Measurements from ENCODE around the gene PPP1R7.

Gene PPP1R7

GRCh38 chr2:241214766-241215165 lies 64.5 kb downstream of the PPP1R7 start:
- no peak for DNase-seq (ENCODE audit: low spot score)

DNA sequence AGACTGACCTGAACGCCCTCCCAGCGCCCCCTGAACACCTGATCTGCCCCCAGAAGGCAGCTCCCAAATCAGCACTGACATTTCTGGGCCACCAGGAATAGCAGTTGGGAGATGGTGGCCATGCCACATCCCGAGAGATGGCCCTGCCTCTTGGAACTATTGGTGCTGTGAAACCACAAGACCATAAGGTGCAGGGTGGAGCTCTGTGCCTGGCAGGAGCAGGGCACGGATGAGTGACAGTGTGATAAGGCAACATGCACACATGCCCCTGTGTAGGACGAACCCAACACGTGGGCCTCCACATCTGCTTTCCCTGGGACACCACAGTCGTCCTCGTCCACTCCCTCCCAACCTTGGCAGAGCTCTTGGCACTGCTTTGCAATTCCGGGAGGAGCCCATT lies 65.2 kb downstream of the PPP1R7 start:
- DNase-seq (ENCODE audit: low spot score): no peak

GRCh38 chr2:241216211-241216761 lies 66.0 kb downstream of the PPP1R7 start:
- no peak for DNase-seq (ENCODE audit: low spot score)

DNA sequence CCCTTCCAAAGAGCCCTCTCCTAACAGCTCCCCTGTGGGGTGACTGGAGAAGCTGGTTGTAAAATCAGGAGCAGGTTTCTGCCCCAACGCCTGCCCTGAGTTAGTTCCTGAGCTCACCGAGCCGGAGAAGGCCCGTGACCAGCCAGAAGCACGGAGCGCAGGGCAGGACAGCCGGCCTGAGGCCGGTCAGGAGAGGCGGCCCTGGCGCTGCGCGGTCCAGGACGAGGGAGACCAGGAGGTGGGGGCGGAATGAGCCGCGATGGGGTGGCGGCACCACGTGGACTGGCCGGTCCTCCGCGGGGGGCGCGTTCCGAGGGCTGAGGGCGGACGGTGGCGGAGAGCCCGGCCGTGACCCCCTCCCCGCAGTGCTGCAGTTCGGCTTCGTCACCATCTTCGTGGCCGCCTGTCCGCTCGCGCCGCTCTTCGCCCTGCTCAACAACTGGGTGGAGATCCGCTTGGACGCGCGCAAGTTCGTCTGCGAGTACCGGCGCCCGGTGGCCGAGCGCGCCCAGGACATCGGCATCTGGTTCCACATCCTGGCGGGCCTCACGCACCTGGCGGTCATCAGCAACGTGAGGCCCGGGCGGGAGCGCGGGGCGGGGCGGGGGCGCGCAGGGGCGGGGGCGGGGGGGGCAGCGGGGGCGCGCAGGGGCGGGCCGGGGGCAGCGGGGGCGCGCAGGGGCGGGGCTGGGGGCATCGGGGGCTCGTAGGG lies 67.2 kb downstream of the PPP1R7 start:
- no peak for DNase-seq (ENCODE audit: low spot score)

GRCh38 chr2:241218131-241219029 lies 68.1 kb downstream of the PPP1R7 start:
- no peak for DNase-seq (ENCODE audit: low spot score)

DNA sequence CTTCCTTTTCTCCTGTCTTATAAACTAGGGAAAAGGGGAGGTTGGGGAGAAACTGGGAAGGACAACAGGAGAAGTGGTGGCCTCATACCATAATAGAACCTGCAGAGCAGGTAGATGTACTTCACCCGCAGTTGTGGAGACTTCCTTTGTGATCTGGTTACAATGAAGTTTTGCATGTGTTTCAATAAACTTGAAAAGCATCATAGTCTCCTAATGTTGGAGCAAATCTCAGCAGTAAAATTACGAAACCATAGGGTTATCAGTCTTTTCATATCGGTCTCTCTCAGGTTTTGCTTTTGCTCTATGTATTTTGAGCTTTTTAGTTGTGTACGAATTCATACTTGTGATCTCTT lies 68.7 kb downstream of the PPP1R7 start:
- DNase-seq (ENCODE audit: low spot score): no peak

GRCh38 chr2:241219856-241220356 lies 69.6 kb downstream of the PPP1R7 start:
- no peak for DNase-seq (ENCODE audit: low spot score)

DNA sequence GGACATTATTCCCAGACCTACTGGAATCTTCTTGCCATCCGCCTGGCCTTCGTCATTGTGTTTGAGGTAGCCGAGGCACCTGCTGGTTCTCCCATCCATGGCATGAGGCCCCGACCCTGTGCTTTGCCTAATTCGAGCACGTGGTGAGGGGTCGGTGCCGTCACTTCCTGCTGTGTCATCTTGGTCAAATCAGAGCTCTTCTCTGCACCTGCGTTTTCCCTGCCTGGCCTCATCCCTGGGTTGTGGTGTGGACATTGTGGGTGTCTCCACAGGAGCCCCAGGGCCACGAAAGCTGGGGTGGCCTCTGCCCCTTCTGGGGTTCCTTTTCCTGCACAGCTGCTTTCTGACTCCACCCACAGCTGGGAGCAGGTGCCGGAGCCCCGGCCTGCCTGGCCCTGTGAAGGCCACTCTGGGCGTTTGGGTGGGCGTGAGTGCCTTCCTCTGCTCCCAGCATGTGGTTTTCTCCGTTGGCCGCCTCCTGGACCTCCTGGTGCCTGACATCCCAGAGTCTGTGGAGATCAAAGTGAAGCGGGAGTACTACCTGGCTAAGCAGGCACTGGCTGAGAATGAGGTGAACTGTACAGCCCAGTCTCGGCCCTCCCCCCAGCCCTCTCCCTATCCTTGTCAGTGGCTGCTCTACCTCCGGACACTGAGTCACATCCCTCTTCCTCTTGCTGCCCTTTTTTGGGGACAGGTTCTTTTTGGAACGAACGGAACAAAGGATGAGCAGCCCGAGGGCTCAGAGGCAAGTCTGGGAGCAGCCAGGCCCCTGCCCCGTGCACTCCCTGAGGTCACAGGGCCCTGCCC lies 73.1 kb downstream of the PPP1R7 start:
- no peak for DNase-seq (ENCODE audit: low spot score)

DNA sequence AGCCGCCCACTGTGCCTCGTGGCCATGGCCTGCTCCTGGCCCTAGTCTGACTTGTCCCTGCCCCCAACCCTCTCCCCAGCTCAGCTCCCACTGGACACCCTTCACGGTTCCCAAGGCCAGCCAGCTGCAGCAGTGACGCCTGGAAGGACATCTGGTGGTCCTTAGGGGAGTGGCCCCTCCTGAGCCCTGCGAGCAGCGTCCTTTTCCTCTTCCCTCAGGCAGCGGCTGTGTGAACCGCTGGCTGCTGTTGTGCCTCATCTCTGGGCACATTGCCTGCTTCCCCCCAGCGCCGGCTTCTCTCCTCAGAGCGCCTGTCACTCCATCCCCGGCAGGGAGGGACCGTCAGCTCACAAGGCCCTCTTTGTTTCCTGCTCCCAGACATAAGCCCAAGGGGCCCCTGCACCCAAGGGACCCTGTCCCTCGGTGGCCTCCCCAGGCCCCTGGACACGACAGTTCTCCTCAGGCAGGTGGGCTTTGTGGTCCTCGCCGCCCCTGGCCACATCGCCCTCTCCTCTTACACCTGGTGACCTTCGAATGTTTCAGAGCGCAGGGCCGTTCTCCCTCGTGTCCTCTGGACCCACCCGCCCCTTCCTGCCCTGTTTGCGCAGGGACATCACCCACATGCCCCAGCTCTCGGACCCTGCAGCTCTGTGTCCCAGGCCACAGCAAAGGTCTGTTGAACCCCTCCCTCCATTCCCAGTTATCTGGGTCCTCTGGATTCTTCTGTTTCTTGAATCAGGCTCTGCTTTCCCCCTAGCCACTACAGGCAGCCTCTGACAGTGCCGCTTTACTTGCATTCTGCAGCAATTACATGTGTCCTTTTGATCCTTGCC lies 74.0 kb downstream of the PPP1R7 start:
- DNase-seq (ENCODE audit: low spot score): no peak

- DNase-seq (ENCODE audit: low spot score): no peak
These were observed 74.7 kb downstream of the PPP1R7 start for GRCh38 chr2:241224851-241225438.

GRCh38 chr2:241225545-241225944 lies 75.3 kb downstream of the PPP1R7 start:
- no peak for DNase-seq (ENCODE audit: low spot score)

DNA sequence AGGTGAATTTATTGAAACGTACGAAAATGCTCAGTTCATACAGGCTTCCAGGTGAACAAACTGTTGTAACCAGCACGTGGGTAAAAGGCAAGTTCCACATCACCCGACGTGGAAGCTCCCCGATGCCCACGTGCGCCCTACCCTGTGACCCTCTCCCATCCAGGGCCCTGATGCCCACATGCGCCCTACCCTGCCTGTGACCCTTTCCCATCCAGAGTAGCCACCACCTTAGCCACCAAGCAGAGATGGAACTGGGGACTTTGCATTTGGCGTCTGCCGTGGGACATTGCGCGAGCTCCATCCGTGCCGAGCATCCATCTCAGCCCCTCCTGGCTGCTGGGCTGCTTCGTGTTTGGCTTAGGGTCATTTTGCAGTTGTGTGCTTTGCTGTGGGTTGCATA lies 75.7 kb downstream of the PPP1R7 start:
- DNase-seq (ENCODE audit: low spot score): no peak

DNA sequence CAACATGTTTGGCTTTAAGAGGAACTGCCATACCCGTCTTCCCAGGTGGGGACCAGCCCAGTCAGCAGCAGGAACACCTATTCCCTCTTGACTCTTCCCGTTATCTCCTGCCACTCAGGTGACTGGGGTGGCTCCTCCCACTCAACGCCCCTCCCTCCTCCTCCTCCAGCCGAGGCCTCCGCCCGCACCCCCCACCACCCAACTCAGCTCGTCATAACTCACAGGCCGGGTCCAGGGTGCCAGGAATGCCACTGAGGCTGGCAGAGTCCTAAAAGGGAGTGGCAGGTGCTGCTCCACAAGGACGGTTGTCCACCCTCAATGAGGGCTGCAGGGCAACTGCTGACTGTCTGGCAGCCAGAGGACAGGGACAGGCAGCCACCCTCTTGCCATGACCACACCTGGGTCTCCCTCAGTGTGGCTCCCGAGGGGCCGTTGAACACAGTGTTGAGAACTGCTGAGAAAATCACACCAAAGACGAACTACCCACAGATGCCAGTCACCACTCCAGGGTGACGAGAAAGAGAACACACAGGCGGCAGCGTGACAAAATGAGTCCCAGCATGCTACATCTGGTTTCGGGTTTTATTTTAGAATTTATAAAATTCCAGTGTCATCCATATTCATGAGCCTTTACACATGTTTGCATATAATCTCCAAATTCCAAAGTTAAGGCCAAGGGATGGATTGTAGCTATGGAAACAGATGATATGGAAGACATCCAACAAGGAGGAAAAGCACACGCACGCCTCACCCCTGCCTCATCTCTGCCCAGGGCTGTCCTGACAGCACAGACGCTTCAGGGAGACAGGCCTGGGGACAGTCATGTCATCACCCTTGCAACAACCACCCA lies 76.7 kb downstream of the PPP1R7 start:
- no peak for DNase-seq (ENCODE audit: low spot score)

DNA sequence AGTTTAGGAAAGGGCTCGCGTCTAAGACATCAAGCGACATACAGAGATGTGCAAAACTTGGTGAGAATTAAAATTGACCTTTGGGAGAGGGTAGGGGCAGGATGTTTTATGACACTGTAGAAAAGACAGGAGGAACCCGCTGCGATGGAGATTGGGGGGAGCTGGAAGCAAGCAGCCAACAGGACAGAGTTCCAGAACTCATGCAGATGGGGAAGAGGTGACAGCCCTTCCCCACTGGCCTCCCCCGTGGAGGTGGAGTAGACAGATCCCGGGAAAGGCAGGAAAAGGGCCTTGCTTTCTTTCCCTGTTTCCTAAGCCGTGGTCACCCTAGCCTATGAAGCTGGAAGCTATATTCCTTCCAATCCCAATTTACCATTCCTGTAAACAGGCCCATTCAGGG lies 77.3 kb downstream of the PPP1R7 start:
- DNase-seq (ENCODE audit: low spot score): no peak

GRCh38 chr2:241228081-241228859 lies 78.0 kb downstream of the PPP1R7 start:
- DNase-seq (ENCODE audit: low spot score): no peak

DNA sequence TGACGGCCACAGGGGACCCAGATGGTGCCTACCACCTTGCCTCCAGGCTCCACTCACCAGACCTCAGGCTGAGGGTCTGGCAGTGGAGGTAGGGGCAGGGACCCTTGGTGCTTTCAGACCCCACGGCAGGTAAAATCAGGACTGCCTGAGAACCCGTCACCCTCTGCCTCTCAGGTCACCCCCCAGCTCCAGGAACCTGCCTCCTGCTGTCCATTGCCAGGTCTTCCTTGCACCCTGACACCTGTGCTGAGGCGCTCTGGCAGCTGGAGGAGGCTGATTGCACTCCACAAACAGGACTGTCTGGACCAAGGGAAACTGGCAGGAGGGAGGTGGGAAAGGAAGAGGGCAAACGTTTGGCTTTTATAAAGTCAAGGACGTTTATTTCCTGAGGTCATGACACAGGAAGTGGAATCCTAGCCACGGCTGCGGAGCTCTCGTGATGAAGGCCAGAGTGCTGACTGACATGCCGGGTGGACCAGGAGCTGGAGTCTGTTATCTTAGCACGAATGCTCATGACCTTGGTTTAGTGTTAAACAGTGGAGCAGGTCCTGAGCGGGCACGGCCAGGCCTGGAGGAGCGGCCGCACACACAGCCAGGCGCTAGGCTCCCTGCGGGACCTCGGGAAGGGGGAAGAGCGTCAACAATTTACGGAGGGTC lies 78.7 kb downstream of the PPP1R7 start:
- DNase-seq (ENCODE audit: low spot score): no peak

DNA sequence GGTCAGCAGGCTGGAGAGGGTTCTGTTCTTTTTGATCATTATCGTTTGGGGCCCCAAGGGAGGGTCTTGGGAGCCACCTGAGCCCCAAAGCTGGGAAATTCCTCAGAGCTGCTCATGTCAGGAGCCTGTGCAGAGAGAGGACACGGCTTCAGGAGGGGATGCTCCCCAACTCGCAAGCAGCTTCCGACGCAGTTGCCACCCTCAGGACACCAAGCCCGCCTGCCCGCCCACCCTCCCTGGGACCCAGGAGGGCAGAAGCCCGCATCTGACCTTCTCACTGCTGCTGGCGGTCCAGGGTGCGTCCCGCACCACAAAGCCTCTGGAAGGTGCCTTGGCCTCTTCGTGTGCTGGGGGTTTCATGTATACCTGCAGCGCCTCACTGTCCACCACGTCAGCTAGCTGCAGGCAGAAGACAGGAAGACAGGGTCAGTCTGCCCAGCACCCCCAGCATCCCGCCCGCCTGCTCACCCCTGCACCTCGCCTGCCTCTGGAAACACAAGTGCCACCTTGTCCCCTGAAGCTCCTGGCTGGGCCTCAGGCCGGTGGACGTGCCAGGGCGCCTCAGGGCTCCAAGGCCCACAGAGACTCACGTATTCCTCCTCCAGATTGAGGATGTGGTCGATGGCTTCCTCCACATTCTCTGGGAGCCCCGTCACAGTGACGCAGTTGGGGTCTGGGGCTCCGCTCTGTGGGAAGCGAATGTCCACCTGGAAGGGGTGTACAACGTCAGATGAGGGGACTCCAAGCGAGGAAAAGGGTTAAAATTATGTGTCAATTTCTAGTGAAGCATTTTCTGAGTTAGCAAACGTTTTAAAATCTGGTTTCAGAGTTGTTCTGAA lies 79.5 kb downstream of the PPP1R7 start:
- DNase-seq (ENCODE audit: low spot score): no peak

DNA sequence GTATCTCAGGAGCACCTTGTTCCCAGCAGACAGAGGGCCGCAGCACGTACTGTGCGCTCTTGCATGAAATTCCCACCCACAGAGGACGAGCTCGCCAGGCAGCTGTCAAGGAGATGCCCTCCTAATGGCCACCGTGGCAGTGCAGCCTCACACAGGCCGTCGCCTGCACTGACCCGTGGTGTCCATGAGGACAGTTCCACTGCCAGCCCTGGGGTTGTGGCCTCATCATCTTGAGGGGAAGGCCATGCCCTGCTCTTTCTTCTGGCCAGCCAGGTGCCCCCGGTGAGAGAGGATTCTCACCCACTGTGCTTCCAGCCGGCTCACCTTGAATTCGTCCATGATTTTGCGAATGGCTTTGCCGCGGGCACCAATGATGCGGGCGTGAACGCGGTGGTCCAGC lies 80.2 kb downstream of the PPP1R7 start:
- no peak for DNase-seq (ENCODE audit: low spot score)
